Measurements from ENCODE around the gene AK9. TPM values are rescaled to one million over a fixed set of nuclear protein-coding genes. Genes with fewer than 3 reads are reported as not detected.
"Not testable (repeated sequence)": the region's sequence is repeated elsewhere in the genome, so short reads cannot be mapped to it uniquely, and the experiment has no call there.

The AK9 gene
- polyA plus RNA-seq, 3 donors, result 11.2 to 14.9 (median 11.8) TPM

GRCh38 chr6:109461733-109462526 is 229.1 kb downstream of the AK9 start:
- DNase-seq (ENCODE audit: low read depth in 3 of 3, low spot score in 2 of 3), result no peak

GRCh38 chr6:109461205-109461604 is 229.8 kb downstream of the AK9 start:
- DNase-seq (ENCODE audit: low read depth in 3 of 3, low spot score in 2 of 3), result not testable (repeated sequence)

- no peak for DNase-seq (ENCODE audit: low read depth in 3 of 3, low spot score in 2 of 3)
Measured at GRCh38 chr6:109460161-109460829, 230.7 kb downstream of the AK9 start.

- no peak for DNase-seq (ENCODE audit: low read depth in 3 of 3, low spot score in 2 of 3)
Measured at GRCh38 chr6:109458774-109459531, 232.0 kb downstream of the AK9 start.

GRCh38 chr6:109457562-109457996 is 233.4 kb downstream of the AK9 start:
- DNase-seq (ENCODE audit: low read depth in 3 of 3, low spot score in 2 of 3), result no peak

GRCh38 chr6:109456710-109457561 is 234.1 kb downstream of the AK9 start:
- DNase-seq (ENCODE audit: low read depth in 3 of 3, low spot score in 2 of 3), result no peak

GRCh38 chr6:109456111-109456583 is 234.9 kb downstream of the AK9 start:
- no peak for DNase-seq (ENCODE audit: low read depth in 3 of 3, low spot score in 2 of 3)

GRCh38 chr6:109455437-109456110 is 235.4 kb downstream of the AK9 start, which contains the start of gene MICAL1:
TSS of gene MICAL1 (minus strand) at chr6:109455772. CDS start at chr6:109454196, 1,576 bp downstream.
- no peak for DNase-seq (ENCODE audit: low read depth in 3 of 3, low spot score in 2 of 3)

GRCh38 chr6:109454496-109455436 is 236.2 kb downstream of the AK9 start:
- DNase-seq (ENCODE audit: low read depth in 3 of 3, low spot score in 2 of 3), result no peak

- DNase-seq (ENCODE audit: low read depth in 3 of 3, low spot score in 2 of 3), result no peak
Measured at GRCh38 chr6:109453594-109454495, 237.2 kb downstream of the AK9 start.

- DNase-seq (ENCODE audit: low read depth in 3 of 3, low spot score in 2 of 3), result no peak
Measured at GRCh38 chr6:109453156-109453555, 237.8 kb downstream of the AK9 start.

- DNase-seq (ENCODE audit: low read depth in 3 of 3, low spot score in 2 of 3), result no peak
Measured at GRCh38 chr6:109452181-109452580, 238.8 kb downstream of the AK9 start.

- DNase-seq (ENCODE audit: low read depth in 3 of 3, low spot score in 2 of 3), result no peak
Measured at GRCh38 chr6:109451376-109451775, 239.6 kb downstream of the AK9 start.

GRCh38 chr6:109450801-109451200 is 240.2 kb downstream of the AK9 start:
- no peak for DNase-seq (ENCODE audit: low read depth in 3 of 3, low spot score in 2 of 3)

GRCh38 chr6:109449795-109450673 is 241.0 kb downstream of the AK9 start:
- DNase-seq (ENCODE audit: low read depth in 3 of 3, low spot score in 2 of 3), result no peak

GRCh38 chr6:109449064-109449794 is 241.8 kb downstream of the AK9 start:
- DNase-seq (ENCODE audit: low read depth in 3 of 3, low spot score in 2 of 3), result no peak

Measured in right renal cortex interstitium (tissue), 3 donors.